NCI-H2196 treated with DMSO at 0.1 percent for 48 hours (cell line): Measurements from ENCODE around the gene CNTNAP4.

Experiments
- DNase-seq: peaks from one replicate; lab custom pipeline; 2025; ENCODE audit not compliant: unreplicated experiment; lab: John Stamatoyannopoulos, UW

Gene CNTNAP4

DNA sequence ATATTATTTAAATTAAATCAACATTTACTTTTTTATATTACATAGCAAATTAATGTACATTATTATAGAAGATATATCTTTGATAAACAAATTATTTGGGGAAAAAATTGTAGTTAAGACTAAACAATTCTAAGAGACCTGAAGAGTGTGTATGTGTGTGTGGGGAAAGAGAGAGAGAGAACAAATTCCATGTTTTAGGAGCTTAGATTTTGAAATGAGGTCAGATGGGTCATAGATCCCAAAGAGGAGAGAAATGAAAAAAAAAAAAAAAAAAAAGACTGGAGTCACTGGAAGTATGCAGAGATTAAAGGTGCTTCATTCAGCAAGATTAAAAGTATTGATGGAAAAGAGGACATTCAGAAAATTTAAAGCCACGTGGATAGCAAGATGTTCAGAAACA, 206.8 kb downstream of the CNTNAP4 start:
- DNase-seq: no peak

GRCh38 chr16:76486740-76487139, 209.5 kb downstream of the CNTNAP4 start:
- no peak for DNase-seq

DNA sequence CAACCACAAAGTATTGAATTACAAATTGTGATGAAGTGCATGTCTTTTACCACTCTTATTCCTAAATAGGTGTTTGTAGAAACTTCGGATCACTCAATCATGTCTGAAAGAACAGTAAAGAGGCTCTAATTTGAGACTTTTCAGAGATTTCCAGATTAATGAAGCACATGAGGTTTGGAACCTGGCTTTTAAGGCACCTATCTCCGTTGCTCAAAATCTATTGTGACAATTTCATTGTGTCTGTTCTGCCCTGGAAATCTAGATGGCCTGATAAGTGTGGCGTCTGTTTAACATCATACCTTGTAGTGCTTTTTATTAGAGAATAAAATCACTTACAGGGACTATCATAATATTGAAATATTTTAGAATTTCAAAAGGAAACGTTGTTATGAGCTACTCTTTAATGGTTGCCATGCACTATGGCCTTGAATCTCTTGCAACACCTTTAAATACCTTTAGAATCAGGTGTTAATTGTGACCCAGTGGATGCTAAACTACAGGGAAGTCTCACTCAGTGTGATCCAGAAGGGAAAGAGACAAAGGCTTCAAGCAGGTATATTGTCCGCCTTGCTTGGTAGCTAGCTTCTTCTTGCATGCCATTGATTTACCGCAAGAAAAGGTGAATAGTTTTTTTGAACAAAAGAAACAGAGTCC, 210.3 kb downstream of the CNTNAP4 start:
- no peak for DNase-seq

- no peak for DNase-seq
These were observed 210.8 kb downstream of the CNTNAP4 start for GRCh38 chr16:76488065-76488417.

- no peak for DNase-seq
These were observed 212.9 kb downstream of the CNTNAP4 start for GRCh38 chr16:76490036-76490639.

DNA sequence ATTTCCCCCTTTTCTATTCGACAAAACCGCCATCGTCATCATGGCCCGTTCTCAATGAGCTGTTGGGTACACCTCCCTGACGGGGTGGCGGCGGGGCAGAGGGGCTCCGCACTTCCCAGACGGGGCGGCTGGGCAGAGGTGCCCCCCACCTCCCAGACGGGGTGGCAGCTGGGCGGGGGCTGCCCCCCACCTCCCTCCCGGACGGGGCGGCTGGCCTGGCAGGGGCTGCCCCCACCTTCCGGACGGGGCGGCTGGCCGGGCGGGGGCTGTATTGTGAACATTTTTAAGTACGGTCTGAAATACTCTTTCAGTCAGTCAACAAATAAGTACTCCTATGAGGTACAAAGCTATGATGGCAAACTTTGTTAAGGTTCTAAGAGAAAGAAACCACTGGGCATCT, 222.8 kb downstream of the CNTNAP4 start:
- DNase-seq: no peak

DNA sequence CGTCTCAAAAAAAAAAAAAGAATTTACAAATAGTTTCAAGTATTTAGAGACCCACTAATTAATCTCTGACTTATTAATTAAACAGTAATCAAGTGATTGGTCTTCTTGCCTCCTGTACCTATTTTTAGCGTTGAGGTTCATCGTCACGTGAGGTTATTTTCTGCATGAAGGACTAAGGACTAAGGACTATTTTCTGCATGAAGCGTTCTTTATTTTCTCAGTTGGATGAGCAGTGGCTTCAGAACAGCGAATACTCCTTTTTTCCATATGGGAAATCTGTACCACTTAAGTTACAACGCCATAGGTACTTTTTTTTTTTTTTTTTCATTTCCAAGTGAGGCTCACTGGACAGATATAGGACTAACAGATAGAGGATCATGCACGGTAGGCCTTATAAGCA, 224.9 kb downstream of the CNTNAP4 start:
- DNase-seq: no peak

- DNase-seq: no peak
These were observed 225.4 kb downstream of the CNTNAP4 start for GRCh38 chr16:76502555-76502954.

GRCh38 chr16:76503091-76503490, 225.9 kb downstream of the CNTNAP4 start:
- DNase-seq: no peak

GRCh38 chr16:76511203-76511602, 234.0 kb downstream of the CNTNAP4 start:
- no peak for DNase-seq

- no peak for DNase-seq
These were observed 241.6 kb downstream of the CNTNAP4 start for GRCh38 chr16:76518781-76519180.

DNA sequence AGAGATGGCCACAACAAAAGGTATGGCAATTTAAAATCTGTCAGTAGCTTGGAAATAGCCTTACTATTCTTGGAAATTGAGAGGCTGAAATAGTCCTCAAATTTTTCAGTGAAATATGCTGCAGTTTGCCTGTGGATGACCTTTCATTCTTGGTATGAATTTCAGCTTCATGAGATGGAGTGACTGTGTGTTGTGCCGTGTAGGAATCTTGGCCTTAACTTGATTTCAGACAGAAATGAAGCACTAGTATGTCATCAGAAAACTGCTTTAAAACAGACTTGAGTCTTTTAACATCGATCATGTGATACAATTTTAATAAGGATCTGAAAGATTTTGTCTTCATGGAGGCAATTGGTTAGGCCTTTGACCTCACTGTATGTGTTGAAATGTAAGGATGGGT, 247.2 kb downstream of the CNTNAP4 start:
- DNase-seq: no peak

- DNase-seq: no peak
These were observed 247.6 kb downstream of the CNTNAP4 start for GRCh38 chr16:76524769-76525168.

DNA sequence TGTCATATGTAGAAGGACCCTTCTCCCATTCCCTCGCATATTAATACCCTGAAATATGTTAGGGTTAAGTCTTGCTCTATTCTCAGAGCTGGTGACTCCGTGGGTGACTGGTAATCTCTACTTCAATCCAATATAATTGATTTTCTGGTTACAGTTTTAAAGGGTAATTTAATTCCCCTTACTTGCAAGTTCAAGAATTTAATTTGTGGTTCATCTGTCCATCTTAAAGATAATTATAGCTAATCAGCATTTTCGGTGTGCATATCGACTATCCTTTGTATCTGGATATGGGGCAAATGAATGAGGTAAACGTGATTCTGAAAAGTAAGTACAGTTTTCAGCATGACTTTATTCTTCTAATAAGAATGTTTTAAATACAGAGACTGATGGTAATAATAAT, 250.0 kb downstream of the CNTNAP4 start:
- no peak for DNase-seq

- no peak for DNase-seq
These were observed 251.9 kb downstream of the CNTNAP4 start for GRCh38 chr16:76529120-76529519.

DNA sequence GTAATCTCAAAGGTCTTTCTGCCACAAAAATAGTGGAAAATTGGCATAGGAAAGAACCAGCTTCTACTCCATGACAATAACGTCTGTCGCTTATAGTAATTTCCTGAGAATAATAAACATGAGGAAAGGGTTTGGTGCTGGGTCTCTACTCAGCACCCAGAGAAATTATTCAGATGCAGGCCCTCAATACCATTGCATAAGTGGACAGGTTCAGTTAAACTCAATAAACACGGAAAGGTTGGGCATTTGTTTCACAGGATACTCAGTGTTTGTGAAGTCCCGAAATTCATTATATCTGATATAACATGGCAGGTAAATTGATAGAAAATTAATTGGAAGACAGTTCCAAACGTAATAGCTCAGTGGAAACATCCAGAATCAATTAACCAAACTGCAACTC, 254.0 kb downstream of the CNTNAP4 start:
- DNase-seq: no peak

DNA sequence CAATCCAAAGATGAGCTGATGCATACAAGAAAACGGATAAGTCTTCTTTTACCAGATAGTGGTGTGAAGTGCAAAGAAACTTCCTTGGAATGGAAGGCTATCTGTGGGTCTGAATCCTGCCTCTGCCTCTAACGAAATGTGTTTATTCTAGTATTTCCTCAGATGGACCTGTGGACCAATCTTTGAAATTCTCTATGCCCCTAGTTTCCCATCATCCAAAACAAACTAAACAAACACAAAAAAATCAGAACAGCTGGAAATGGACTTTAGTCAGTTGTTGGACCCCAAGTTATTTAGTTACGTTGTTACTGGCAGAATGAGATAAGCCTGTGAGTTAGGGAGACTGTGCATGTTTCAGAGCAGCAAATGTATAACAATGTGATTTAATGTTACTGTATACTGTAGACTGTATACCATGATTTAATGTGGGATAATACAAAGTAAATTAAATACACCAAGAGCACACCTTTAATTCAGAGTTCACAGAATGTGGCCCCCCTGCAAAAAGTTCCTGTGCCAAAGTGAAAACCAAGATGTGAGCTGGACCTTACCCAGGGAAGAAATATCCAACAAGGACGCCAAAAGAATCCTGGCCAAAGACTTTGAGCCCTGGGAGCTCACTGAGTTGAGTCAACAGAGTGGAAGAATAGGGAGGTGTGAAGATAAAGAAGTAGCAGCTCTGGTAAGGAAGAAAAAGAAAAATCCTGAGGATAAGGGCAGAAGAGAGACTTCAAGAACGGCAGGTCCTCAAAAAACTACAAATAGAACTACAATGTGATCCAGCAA, 255.2 kb downstream of the CNTNAP4 start:
- no peak for DNase-seq

DNA sequence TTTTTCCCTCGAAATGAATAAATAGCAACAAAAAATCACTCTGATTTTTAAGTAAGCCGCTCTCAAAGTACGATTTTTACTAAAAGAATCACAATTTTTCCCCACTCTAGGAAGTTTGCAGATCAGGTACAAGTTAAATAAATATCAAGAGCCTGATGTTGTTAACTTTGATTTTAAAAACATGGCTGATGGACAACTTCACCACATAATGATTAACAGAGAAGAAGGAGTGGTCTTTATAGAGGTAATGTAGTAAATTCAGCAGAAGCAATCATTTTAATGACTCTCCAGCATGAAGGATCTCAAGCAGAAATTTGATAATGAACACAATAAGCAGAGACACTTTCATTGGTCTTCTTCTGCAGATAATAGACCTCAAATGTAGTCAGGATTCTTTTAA, 262.4 kb downstream of the CNTNAP4 start:
- DNase-seq: no peak

GRCh38 chr16:76541070-76541469, 263.9 kb downstream of the CNTNAP4 start:
- DNase-seq: no peak

DNA sequence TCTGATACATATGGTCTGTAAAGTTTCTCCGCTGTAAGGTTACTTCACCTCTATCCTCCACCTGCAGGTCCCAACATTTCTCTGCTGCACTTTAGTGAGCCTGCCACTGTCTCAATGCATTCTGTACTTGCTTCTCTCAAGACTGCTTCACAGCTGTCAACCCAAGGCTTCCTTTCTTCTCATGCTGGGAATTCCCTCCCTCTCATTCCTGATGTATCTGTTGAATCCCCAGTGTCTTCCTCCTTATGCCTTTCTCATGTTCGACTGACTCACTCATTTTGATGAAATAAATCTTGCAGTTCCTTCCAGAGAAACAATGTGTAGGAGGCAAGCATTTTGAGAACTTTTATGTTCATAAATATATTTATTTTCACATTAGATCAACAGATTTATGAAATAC, 288.3 kb downstream of the CNTNAP4 start:
- DNase-seq: no peak

- no peak for DNase-seq
These were observed 294.6 kb downstream of the CNTNAP4 start for GRCh38 chr16:76571755-76572154.

GRCh38 chr16:76573281-76573680, 296.1 kb downstream of the CNTNAP4 start:
- DNase-seq: no peak
